GM19324 (cell line): ENCODE data around the gene MEMO1.
A peak's percentile ranks its signal among the peaks of the same experiment; 100 is the strongest.
"Not testable (repeated sequence)": the region's sequence is repeated elsewhere in the genome, so short reads cannot be mapped to it uniquely, and the experiment has no call there.

ENCODE experiments used
- ATAC-seq: cut with Tn5 transposase; IDR thresholded peaks from one replicate; pipeline ENCODE4 v1.9.1; 2021; ENCODE audit warnings: mild to moderate bottlenecking, moderate library complexity; ENCODE audit not compliant: unreplicated experiment, low FRiP score

The MEMO1 gene

DNA sequence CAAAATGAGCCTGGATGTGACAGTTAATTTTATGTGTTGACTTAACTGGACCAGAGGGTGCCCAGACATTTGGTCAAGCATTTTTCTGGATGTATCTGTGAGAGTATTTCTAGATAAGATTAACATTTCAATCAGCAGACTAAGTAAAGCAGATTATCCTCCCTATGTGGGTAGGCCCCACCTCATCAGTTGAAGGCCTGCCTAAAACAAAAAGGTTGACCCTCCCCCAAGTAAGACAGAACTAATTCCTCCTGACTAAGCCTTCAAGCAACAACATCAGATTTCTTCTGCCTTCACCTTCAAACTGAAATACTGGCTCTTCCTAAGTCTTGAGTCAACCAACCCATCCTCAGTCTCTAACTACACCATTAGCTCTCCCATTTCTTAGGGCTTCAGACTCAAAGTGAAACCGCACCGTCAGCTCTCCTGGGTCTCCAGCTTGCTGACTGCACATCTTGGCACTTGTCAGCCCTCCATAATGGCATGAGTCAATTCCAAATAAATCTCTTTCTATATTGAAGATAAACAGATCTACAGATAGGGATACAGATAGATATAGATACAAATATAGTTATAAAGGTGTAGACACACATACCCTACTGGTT is 47.9 kb downstream of the MEMO1 start:
- no peak for ATAC-seq

DNA sequence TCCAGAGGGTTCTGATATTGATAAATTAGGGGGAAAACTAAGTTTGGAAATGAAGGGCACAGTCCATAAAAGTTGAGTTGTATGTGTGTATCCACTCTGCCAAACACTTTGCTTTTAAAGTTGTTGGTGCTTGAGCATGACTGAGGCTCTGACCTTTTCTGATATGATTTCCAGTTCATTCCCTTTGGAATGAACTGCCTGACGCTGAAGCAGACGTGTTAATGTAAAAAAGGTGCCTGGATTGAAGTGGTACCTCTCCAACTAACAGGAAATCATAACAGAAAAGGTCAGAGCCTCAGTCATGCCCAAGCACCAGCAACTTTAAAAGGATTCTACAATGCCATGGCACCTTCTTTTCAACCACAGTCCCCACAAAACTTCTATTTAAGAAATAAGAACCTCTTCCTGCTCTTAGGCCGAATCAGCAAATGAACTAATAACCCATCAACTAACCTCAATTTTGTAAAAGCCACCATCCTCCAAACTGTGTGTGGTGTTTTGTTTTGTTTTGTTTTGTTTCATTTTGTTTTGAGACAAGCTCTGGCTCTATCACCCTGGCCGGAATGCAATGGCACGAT is 52.6 kb downstream of the MEMO1 start:
- no peak for ATAC-seq

DNA sequence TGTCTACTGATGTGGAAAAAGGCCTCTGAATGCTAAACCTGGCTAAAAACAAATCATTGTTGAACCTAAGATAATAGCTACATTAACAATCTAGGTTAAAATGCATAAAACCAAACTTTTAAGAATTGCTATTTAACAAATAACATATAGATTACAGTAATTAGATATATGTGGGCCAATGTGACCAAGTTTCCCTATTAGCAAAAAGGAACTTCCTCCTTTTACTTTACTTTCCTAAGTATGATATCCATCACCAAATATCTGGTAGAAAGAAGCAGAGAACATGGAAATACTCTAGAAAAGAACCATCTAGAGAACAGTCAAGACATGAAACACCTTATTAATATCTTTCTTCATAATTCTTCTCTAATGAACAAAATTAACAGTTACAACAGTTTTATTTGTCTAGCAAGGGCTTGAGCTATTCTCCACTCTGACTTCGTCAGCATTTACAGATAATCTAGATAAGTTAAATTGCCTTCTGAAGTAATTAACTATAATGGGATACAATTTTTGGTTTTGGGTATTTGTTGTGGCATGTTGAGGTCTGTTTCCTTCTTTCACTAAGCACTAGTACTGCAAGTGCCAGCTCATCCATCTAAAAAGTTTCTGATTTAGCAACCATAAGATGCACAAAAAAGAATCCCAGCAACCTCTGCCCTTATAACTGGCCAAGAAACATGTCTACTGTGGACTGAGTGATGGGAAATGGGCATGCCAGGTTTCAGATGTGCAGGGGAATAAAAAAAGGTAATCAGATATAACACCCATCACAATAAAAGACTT is 53.3 kb downstream of the MEMO1 start:
- peak; percentile 22 for ATAC-seq

DNA sequence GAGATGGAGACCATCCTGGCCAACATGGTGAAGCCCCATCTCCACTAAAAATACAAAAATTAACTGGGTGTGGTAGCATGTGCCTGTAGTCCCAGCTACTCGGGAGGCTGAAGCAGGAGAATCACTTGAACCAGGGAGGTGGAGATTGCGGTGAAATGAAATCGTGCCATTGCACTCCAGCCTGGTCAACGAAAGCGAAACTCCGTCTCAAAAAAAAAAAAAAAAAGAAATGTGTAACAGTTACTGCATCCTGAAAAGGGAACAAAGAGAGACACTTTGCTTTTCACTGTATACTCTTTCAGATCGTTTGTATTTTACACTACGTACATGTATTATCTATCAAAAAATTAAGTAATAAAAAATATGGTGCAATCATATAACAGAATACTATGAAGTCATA is 53.9 kb downstream of the MEMO1 start:
- ATAC-seq = peak; percentile 61

DNA sequence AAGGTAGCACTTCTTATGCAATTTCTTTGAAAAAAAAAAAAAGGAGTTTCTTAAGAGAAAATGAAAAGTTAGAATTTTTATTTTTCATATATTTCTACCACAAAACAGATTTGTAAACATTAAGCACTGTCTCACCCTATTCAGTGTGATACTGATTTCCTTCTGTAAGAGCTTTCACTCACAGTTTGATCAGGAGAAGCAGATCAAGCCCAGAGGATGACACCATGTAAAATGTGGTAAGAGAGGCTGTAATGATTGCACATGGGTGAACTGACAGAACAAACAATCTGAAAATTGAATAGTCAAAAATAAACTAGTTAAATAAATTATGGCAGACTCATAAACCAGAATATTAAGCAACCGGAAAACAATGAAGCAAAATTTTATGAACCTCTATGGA is 54.5 kb downstream of the MEMO1 start:
- no peak for ATAC-seq

DNA sequence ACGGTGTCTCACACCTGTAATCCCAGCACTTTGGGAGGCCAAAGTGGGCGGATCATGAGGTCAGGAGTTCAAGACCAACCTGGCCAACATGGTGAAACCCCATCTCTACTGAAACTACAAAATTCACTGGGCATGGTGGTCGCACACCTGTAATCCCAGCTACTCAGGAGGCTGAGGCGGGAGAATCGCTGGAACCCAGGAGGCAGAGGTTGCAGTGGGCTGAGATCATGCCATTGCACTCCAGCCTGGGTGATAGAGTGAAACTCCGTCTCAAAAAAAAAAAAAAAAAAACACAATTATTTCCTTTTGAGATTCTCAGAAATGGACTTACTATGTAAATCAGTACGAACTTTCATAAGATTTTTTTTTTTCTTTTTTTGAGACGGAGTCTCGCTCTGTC is 57.7 kb downstream of the MEMO1 start:
- not testable (repeated sequence) for ATAC-seq

DNA sequence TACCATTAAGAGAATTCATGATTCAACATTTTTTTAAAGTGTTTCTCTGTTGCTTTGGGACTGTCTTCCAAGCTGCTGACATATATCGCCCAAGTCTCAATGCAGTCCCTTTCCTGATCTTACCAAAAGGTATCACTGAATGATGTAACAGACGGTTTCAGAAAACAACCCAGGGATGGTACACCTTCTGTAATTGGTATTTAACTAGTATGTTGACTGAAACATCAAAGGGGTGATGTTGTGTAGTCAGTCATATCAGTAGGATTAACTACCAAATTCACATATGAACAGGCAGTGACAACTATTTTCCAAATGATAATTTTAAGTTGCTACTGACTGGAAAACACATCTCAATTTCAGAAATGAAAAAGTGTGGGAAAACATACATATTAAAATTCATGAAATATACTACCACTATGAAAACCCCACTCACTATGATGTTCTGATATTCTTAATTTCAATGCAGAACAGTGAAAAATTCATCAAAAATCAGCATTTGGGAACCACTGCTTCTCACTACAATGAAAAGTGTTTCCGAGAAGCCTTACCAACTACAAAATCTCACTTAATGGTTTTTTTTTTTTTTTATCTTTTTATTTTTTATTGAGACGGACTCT is 59.8 kb downstream of the MEMO1 start:
- ATAC-seq = no peak

DNA sequence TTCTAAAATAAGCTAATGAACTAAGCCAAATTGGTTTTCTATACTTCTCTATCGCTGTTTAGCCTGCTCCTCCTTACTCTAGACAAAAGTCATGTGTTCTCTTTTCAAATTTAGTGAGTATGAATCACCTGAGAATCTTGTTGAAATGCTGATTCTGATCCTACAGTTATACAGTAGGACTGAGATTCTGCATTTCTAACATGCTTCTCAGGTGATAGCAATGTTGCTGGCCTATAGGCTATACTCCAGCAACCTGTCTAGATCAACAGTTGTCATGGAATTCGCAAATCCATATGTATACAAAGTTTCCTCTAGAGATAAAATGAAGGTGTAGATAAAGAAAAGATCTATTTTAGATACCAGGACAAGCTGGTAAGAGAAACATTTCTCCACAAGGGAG is 62.9 kb downstream of the MEMO1 start:
- no peak for ATAC-seq

DNA sequence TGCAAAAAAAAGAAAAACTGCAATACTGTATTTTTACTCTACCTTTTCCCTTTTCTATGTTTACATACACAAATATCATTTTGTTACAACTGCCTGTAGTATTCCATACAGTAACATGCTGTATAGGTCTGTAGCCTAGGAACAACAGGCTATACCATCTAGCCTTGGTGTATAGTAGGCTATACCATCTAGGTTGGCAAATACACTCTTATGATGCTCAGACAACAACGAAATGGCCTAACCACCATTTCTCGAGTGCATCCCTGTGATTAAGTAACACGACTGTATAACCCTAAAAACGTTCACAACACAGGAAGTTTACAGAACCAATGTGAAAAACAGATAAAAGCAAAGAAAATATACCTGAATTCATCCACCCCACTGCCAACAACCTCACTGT is 64.0 kb downstream of the MEMO1 start:
- ATAC-seq = no peak

DNA sequence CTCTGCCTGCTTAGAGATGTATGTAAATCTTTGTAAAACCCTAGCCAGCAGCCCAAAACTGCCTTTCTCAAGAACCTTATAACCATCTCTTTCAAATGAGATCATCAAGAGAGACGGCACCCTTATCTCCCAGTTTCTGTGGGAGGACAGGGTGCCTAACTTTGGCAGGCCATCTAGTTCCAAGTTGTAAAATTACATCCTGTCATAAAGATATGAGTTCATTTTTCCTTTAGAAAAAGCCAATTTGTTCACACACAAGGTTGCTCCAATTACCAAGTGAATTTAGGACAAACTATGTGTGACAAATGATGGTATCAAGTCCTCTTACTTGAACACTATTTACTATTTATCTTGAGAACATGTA is 65.3 kb downstream of the MEMO1 start:
- no peak for ATAC-seq

DNA sequence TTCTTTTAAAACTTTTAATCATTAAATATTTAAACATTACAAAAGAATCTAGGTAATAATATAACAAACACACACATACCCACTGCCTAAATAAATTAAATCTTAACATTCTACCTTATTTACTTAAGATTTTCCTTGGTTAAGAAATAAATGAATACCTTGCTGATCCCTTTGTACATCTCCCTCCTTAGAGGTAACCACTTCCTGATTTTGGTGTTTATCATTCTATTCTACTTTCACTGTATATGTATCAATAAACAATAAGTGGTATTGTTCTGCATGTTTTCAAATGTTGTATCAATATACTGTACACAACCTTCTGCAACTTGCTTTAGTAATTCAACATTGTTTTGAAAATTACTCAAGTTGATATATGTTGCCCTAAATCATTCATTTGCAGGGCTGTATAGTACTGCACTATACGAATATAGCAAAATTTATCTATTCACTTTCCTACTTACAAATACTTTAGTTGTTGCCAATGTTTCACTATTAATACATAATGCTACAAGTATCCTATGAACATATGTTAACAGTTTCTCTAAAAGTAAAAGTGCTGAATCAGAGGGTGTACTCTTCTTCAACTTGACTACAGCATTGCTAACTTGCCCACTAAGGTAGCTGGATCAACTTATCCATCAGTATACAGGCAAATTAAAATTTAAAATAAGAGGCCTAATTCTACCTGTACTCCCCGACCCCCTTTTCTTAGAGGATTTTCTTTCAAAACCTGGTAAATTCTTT is 65.8 kb downstream of the MEMO1 start:
- no peak for ATAC-seq

DNA sequence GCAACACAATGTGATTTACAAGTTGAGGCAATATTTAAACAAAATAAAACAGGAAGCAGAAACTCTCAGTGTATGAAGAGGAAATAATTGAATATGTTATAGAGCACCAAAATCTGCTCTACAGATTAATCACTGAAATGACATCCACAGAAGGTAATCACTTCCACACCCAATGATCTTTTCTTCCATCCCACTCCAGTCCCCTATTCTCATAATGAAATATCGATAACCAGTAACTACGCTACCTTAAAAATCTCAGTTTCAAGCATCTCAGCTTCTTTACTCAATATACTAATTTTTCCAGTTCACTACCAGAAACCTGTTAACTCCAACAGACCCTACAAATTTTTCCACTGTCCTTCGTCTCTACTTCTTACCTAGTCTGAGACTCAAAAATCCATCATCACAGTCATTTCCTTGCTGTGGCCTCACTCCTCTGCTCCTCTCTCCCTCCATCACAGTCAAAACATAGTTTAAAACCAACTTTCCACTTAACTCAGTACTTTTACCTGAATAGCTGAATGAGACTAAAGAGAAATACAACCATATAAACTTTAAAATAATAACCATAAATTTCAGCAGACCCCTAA is 67.1 kb downstream of the MEMO1 start:
- no peak for ATAC-seq

DNA sequence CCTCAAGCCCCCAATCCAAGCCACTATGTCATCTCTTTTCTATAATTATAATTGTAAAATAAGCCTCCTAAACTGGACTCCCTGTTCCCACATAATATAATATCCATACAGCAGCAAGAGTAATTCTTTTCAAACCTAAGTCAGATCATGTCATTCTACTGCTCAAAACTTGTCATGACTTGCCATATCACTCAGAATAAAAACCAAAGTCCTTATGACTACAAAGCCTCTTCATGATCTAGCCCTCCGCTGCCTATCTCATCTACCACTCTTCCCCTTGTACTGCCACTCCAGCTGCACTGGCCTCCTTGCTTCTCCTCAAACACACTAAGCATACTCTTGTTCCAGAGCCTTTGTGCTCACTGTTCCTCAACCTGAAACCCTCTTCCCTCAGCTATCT is 69.9 kb downstream of the MEMO1 start:
- ATAC-seq = no peak

DNA sequence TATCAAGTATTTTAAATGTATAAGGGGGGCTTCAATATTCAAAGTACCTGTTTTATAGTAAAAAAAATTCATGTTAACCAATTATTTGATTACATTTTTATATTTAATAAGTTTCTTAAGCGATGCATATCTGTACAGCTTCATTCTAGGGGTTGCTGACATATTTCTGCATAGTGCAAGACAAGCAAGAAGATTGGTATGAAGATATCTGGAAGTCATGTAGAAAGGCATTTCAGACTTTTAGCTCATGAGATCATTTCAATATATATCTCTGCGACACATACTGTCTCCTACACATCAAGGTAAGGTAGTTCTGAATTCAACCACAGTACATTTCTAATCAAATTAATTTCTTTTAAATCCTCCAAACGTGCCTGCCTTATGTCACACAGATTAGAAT is 73.1 kb downstream of the MEMO1 start:
- no peak for ATAC-seq

DNA sequence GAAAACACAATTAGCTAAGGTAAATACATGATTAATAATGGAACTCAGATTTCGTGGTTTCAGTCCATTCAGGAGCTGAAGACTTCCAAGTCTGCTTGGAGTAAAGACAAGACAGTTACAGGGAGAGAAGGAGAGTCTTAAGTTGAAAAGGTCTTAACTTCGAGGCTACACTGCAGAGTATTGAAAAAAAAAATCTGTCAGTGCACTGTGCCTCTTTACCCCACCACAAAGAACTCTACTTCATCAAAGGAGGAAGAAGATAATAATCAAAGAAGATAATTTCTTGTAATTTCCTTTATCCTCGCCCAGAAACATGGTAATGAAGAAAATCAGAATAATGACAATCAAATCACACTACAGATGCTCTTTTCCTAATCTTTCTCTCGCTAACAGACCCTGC is 75.4 kb downstream of the MEMO1 start:
- no peak for ATAC-seq

DNA sequence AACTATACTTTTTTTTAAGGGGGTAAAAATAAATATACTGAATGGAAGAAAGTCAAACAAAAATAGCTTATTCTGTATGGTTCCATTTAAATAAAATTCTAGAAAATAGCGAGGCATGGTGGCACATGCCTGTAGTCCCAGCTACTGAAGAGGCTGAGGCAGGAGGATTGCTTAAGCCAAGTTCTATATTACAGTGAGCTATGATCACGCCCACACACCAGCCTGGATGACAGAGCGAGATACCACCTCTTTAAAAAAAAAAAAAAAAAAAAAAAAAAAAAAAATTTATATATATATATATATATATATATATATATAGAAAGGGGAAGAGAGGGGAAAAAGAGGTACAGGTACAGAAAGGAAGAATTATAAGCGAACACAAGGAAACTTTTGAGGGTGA is 77.7 kb downstream of the MEMO1 start:
- ATAC-seq = no peak

DNA sequence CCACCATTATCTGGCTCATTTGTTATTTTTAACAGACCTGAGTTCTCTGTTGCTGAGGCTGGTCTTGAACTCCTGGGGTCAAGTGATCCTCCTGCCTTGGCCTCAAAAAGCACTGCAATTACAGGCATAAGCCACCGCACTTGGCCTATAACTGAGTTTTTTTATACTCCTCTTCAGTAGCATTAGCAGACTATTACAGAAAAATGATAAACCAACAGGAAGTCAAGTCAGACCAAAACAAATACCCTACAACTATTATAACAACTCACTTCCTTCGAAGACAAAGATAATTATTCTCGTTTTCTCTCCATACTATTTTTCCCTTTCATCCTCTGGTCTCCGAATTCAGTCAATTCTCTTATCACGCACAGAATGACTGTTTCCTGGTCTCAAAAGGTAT is 78.2 kb downstream of the MEMO1 start:
- no peak for ATAC-seq

DNA sequence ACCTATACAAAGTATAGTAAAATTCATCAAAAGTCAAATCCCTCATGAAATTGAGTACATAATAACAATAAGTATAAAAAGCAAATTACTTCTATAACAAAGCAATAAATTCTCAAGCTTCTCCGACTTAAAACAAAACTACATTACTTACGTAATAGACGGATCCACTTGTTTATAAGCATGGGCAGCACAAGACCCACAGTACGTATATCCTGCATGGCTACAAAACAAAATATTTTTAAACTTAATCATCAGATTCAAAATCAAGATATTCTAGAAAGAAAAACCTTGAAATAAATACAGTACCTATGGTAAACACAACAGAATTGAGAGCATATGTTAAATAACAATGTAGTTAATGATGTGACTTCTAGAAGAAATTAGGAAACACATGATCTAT is 78.9 kb downstream of the MEMO1 start:
- no peak for ATAC-seq

DNA sequence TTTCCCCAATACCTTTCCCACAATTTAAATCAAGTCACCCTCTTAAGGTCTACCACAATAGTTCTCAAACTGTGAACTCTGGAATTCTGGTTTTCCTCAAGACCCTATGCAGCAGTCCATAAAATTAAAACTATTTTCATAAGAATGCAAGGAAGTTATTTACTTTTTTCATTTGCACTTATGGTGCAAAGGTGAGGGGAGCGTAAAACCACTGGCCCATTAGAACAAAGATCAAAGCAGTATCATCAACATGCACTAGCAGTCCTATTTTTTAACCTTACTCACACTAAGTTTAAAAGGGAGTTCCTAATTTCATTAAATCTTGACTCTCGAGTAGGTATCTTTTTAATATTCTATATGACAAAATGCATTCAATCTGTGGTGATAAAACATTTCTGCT is 85.3 kb downstream of the MEMO1 start:
- ATAC-seq = no peak

DNA sequence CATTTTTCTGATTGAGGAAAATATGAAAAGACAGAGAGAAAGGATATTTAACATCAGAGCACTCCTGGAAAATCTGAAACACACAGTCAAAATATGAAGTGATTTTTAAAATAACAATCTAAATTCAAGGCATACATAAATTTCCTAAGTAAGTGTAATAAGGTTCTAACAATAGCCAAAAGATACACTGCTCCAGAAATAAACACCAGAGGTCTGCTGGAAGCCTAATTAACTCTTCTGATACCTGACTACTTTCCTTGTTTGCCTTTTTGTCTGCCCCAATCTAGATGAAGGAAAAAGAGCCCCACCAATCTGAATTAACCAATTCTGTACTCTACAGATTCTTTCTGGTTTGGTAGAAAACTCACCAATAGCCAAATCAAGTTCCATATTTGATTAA is 87.1 kb downstream of the MEMO1 start:
- no peak for ATAC-seq
